GM18868 (cell line): Measurements from ENCODE around the gene IRX5.

ENCODE experiments used
- ATAC-seq: cut with Tn5 transposase; IDR thresholded peaks from one replicate; pipeline ENCODE4 v1.9.1; 2021; ENCODE audit warnings: mild to moderate bottlenecking, moderate library complexity; ENCODE audit not compliant: unreplicated experiment

IRX5 gene

DNA sequence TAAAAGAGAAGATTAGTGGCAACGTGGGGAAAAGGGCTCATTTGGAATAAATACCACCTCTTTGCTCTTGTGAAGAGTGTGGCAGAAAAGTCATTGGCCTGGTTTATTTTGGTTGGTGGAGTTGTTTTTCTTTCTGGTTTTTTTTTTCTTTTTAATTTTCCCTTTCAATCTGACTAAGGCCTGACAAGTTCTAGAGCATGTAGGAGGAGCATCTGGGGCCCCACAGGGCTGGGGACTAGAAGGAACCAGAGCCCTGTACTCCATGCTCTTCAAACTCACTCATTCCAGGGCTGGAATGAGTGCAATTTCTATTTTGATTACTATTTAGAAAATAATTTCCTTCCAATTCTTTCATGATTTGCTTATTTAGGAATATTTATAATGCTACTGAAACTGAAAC, 13.3 kb downstream of the IRX5 start:
- peak; percentile 63 for ATAC-seq

DNA sequence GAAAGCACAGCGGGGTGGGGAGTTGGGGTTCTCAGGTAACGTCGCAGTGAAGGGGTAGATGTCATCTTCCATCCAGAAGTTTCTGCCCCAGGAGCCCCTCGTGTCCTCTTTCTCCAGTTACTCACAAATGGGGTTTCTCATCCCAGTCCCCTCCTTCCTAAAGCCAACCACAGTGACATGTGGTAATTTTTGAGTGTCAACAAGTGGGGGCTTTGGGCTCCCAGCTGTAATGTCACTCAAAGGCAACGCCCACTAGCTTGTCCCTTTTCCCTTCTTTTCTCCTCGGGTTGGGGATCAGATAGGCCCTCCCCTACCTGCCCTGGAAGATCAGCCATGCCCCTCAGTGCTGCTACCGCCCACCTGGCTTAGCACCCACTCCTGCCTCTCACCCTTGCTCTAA, 14.4 kb downstream of the IRX5 start:
- no peak for ATAC-seq

DNA sequence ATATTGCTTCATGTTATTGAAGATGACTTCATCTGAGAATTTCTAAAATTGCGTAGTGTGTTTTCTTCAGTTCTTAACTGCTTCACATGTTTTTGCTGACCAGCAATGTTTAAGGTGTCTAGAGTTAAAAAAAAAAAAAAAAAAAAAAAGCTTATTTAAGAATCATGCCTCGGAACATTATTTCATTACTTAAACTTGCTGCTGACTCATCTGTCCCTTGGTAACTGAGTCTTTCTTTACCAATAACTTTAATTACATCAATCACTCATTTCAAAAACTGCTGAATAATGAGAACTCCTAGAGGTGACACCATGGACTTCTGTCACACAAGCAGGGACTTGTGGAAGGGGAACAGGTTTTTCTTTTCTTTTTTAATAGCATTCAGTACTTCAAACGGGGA, 16.2 kb downstream of the IRX5 start:
- no peak for ATAC-seq

DNA sequence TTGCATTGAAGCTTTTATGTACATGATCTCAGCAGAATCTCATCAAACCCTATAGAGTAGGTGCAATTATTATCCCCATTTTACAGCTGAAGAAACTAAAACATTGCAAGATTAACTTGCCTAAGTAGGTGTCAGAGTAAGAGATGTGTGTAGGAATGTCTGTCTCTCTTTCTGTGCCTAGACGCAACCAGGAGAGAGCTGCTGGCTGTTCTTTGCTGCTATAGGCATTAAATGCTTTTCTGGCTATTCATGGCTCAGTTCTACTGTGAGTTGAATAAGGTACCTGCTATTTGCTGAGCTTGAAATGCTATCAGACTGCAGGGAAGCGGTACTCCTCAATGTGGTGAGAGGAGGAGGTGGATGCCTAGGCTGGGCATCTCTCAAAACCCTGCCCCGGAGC, 17.0 kb downstream of the IRX5 start:
- ATAC-seq = no peak

DNA sequence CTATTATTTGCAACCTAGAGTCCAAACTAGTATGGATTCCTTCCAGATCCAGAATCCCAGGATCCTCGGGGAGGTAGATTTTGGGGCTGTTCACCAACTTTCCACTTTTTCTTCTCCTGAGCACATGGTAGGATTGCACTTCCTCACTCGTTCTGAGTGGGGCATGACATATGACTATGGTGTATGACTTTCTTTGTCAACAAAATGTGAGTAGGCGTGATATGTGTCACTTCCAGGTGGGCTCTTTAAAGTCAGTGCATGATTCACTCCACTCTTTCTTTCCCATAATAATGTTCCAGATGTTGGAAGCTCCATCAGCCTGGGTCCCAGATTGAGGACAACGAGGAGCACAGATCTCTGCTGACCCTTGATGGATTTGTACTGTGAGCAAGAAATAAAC, 21.5 kb downstream of the IRX5 start:
- ATAC-seq = no peak

DNA sequence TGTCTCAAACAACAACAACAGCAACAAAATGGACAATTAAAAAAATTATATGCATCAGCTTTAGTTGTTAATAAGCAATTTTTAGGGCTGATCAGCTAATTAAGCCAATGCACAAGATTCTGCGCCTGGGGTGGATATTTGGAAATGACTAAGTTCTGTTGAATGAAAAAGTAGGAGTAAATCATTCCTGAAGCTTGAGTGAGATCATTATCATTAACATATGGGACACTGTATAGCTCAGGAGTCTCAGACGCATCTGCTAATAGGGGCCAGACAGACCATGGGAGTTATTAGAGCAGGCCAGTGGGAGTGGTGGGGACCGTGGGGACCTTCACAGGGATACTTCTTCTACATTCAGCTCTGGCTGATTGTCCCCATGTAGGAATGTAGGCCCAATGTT, 22.8 kb downstream of the IRX5 start:
- ATAC-seq = no peak

DNA sequence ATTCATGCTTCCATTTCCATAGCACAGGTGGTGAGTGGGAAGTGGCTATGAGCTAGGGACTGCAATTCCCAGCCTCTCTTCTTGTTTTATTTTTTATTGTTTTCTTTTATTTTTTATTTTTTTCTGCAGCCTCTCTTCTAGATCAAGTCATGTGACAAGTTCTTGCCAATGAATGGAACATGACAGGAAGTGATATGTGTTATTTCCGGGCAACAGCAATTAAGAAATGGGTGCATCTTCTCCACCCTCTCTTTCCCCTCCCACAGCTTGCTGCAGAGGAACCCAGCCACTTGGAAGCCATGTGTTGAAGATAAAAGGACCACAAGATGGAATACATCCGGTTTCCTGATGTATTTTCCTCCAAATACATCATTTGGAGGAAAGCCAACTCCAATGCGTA, 23.6 kb downstream of the IRX5 start:
- no peak for ATAC-seq

DNA sequence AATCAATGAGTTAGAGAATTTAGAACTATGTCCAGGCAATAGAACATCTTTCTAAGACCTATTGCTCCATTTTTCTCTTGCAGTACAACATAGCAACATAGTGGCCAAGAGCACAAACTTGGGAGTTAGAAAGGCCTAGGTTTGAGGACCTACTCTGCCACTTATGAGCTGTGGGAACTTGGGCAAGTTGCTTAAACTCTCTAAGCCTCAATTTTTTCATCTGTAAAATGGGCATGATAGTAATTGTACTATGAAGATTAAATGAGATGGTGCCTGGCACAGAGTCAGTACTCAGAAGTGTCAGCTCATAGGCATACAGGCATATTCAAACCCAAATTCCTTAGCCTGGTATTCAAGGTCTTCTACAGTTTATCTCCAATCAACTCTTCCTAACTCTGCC, 25.1 kb downstream of the IRX5 start:
- ATAC-seq = no peak

DNA sequence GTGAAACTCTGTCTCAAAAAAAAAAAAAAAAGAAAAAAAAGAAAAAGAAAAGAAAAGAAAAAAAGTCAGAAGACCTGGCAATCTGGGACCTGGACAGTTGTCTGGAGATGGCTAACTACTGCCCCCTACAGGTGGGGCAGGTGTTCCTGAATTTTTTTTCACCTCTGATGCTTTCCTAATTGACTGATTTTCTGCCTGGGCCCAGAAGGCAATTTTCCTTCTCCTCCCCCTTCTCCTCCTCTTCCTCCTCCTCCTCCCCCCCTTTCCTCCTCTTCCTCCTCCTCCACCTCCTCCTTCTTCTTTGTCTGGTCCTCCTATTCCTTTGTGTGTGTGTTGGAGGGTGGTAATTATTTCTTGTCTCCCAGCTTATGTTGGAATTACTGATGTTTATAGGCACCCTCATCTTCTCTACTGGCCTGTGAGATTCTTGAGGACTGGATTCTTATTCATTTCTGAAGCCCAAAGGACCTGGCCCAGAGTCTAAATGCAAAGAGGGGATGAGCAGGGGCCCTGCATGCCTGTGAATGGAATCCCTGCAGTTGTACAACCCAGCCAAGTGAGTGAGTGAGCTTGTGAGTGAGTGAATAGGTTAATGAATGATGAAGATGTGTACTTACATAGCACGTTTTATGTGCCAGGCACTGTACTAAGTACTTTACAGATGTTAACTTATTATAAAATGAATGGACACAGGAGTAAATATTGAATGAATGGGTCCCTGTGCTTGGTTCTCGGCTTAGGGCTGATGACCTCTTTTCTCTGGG, 26.9 kb downstream of the IRX5 start:
- ATAC-seq = no peak

DNA sequence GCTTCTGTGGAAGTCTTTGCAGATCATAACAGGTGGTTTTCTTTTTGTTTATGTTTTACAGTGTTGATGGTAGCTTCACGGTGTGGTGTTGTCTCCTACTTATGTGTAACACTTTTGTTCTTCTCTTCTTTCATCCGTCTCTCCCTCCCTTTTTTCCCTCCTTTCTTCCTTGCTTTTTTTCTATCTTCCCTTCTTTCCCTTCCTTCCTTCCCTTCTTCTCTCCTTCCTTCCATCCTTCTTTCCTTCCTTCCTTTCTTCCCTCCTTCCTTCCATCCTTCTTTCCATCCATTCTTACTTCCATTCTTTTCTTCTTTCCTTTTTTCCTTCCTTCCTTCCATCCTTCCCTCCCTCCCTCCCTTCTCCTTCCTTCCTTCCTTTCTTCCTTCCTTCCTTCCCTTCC, 31.4 kb downstream of the IRX5 start:
- ATAC-seq = no peak

DNA sequence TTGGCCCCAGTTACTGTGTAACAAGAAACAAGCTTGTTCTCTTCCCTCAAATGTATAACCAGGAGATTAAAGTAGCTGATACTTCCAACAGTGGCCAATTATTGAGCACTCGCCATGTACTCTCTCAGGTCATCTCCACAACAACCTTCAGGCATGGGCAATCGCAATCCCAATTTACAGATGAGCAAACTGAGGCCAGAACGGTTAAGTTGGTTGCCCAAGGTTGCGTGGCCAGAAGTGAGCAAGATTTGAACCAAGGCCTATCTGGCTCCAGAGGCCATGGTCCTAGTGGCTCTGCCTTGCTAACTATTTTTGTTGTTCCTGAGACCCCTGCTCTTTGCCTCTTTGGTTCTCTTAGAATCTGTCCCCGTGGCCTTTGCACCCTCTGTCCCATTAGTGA, 33.6 kb downstream of the IRX5 start:
- no peak for ATAC-seq

DNA sequence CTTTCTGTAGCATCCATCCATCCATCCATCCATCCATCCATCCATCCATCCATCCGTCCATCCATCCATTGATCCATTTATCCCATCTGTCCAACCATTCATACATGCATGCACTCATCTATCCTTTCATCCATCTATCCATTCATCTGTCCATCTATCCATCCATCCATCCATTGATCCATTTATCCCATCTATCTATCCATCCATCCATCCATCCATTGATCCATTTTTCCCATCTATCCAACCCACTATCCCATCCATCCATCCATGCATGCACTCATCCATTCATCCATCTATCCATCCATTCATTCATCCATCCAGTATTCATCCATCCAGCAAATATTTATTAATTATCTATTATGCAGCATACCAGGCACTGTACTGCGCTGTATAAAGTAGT, 34.8 kb downstream of the IRX5 start:
- ATAC-seq = no peak

DNA sequence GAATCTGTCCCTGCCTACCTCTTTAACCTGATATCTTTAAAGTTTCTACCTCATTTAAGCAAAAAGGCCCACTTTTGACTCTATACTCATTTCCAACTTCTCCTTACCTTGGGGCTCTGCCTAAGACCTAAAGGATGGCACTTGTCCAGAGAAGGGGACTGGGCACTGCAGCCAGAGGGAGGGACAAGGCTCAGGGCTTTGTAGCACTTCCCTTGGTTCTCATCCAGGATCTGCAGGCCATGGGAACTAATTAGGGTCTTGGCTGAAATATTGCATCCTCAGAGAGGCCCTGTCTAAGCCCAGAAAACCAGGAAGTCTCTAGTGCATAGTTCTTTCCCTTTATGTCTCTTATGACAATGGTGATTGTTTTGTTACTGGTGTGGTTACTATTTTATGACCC, 37.3 kb downstream of the IRX5 start:
- no peak for ATAC-seq

DNA sequence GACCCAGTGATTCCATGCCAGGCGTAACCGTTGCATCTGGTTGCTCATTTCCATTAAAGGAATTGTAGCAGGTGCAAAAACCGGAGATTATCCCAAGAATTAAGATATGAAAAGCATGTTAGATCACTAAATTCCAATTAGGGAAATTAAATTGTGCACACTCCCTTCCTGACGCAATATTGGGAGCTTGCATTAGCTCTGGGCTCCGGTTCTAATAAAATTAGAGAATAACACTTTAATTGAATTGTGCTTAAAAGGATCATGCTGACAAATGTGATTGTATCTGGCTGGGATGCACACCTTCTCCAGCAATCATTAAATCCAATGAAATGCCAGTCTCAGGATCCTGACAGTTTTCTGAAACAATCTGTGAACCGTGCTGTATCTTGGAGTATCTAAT, 38.1 kb downstream of the IRX5 start:
- no peak for ATAC-seq

DNA sequence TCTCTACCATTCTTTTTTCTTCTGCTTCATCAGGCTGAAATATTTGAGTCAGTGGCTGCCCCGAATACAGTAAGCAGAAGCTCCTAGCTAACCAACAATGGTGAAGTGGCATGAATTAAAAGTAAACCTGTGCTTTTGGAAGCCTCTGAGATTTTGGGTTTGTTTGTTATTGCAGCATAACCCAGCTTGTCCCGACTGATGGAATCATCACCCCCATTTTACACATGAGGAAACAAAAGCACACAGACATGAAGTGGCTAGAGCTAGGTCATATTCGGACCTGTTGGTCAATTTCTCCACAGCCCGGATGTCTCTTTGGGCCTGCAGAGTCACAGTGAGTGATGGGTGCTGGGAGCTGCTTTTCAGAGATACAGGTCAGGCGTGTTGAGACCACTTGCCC, 39.4 kb downstream of the IRX5 start:
- no peak for ATAC-seq

DNA sequence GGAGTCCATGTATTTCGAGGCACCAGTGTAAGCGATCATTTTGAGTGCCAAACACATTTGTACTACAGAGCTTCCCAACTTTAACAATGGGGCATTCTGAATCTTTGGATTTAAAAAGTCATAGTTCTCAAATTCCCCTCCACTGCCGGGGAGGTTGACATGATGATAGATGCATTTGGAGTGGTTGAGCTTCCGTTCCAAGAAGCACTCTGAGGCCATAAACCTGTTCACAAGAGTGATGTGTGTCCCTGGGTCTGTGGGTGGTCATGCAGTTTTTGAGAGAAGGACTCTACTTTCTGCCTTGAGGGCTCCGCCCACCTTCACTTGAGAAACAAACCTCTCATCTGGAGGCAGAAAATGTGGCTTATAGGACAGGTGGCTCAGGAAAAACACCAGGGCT, 43.7 kb downstream of the IRX5 start:
- no peak for ATAC-seq

DNA sequence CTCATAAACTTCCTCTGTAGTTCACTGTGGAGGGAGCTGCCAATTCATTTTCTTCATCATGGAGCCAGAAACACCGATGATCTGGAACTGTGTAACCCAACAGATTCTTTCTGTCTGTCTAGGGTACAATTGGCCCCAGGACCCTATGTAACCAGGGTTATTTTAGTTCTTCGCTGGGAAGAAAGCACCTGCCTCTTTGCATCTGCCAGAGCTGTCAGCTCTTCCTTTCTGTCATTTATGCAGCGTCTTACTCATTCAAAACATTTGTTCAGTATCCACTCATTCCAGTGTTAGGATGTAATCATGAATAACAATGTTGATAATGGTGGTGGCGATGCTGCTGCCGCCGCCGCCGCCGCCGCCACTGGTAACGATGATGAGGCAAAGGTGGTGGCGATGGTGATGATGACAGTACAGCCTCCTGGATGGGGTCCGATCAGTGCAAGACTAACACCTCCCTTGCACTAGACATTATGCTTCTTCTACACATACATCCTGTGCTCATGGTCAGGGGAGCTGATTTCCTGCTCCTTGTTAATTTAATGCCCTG, 46.1 kb downstream of the IRX5 start:
- ATAC-seq = no peak

DNA sequence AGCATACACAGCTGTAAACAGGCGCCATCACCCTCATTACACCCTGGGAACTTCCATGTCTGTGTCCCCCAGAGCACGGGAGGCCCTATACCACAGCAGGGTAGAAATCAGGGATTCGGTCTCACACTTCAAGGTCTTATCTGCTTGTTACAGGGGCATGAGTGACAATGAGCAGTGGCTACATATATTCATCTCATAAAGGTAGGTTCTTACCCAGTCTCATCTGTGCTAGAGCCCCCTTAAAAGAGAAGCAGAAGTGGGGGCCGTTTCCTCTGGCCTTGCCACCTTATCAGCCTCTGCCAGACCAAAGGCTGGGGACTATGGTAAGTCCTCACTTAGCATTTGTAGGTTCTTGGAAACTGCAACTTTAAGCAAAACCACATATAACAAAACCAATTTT, 46.5 kb downstream of the IRX5 start:
- ATAC-seq = no peak

DNA sequence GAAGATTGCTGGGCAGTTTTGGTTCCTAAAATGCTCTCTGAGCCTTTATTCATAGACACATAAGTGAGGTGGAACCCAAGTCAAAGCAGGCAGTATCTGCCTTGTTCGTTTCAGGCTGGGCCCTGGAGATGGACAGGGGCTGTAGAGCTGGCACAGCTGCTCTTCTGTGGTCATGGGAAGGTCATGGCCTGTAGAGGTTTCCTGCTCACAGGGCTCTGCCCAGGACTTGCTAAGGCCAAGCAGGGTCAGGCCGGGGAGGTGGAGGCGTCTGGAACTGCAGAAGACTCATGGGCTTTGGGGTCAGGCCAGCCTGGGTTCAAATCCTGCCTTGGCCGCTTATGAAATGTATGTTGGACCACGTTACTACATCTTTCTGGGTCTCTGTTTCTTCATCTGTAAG, 50.2 kb downstream of the IRX5 start:
- no peak for ATAC-seq
